Stimulated activated CD8-positive, alpha-beta memory T cell treated with anti-CD3 and anti-CD28 coated beads, Interleukin-7, amount 100 ng/mL, for 4 hours (primary cell): ENCODE measurements around the gene TMEM116.
A peak's percentile ranks its signal among the peaks of the same experiment; 100 is the strongest.
"Not testable (repeated sequence)": the region's sequence is repeated elsewhere in the genome, so short reads cannot be mapped to it uniquely, and the experiment has no call there.

Experiments used
- DNase-seq, 2 donors: peaks; one replicate each; pipeline ENCODE4 v3.0.0-alpha.2; 2020; ENCODE audit warnings: low read depth in 2 of 2

TMEM116 gene

GRCh38 chr12:112012775-112013600, at the start of gene TMEM116, which contains the start of gene ERP29:
Gene TMEM116, minus strand, starts transcription at chr12:112013165. Its CDS starts 7,895 bp downstream, at chr12:112005270.
Gene ERP29, plus strand, starts transcription at chr12:112013426. Its CDS starts 40 bp downstream, at chr12:112013466.
- DNase-seq: peak; percentile 100

- no peak for DNase-seq
These were observed 48.2 kb upstream of the TMEM116 start for GRCh38 chr12:112061137-112061536.

- DNase-seq: no peak
These were observed 36.4 kb upstream of the TMEM116 start for GRCh38 chr12:112049351-112049750.

GRCh38 chr12:112046003-112046402, 33.0 kb upstream of the TMEM116 start:
- no peak for DNase-seq

- not testable (repeated sequence) for DNase-seq
These were observed 23.6 kb upstream of the TMEM116 start for GRCh38 chr12:112036614-112037013.

GRCh38 chr12:112035219-112035785, 22.3 kb upstream of the TMEM116 start:
- DNase-seq: no peak

- DNase-seq: no peak
These were observed 19.3 kb upstream of the TMEM116 start for GRCh38 chr12:112032292-112032691.

- no peak for DNase-seq
These were observed 18.5 kb upstream of the TMEM116 start for GRCh38 chr12:112031472-112031871.

GRCh38 chr12:112029301-112029700, 16.3 kb upstream of the TMEM116 start:
- no peak for DNase-seq

GRCh38 chr12:112025808-112026375, 12.9 kb upstream of the TMEM116 start:
- DNase-seq: no peak

GRCh38 chr12:112023759-112024396, 10.9 kb upstream of the TMEM116 start:
- DNase-seq: no peak

- no peak for DNase-seq
These were observed 9.5 kb upstream of the TMEM116 start for GRCh38 chr12:112022241-112023016.

- DNase-seq: no peak
These were observed 8.0 kb upstream of the TMEM116 start for GRCh38 chr12:112020947-112021457.

GRCh38 chr12:112018571-112019237, 5.7 kb upstream of the TMEM116 start:
- DNase-seq: no peak

- DNase-seq: no peak
These were observed 4.1 kb upstream of the TMEM116 start for GRCh38 chr12:112017041-112017440.

GRCh38 chr12:112015938-112016337, 3.0 kb upstream of the TMEM116 start:
- DNase-seq: no peak

GRCh38 chr12:112013601-112014402, 837 bp upstream of the TMEM116 start:
- peak; percentile 55 to 58 for DNase-seq

- no peak for DNase-seq
These were observed 1.3 kb downstream of the TMEM116 start for GRCh38 chr12:112011685-112012084.

- DNase-seq: no peak
These were observed 2.3 kb downstream of the TMEM116 start for GRCh38 chr12:112010415-112011344.
